Naive thymus-derived CD4-positive, alpha-beta T cell (primary cell): ENCODE measurements around the gene PXYLP1. TPM values are rescaled to one million over a fixed set of nuclear protein-coding genes. Genes with fewer than 3 reads are reported as not detected.

ENCODE experiments used
- ATAC-seq: fragments of 150-1000 bp; cut with Tn5 transposase; 2 replicates; pipeline ENCODE4 v1.10.0; 2021; ENCODE audit warnings: mild to moderate bottlenecking, moderate library complexity
- CTCF ChIA-PET: fragments of 350-600 bp; sonication (Branson Sonifier 250); formaldehyde crosslinking; loops from one replicate; lab custom pipeline; 2021; ENCODE audit warnings: antibody characterized with exemption; lab: Charles Lee
- POLR2A ChIA-PET: fragments of 350-600 bp; sonication (Branson Sonifier 250); formaldehyde crosslinking; loops from one replicate; lab custom pipeline; 2021; ENCODE audit warnings: antibody characterized with exemption, inconsistent platforms; lab: Charles Lee
- DNase-seq, 9 donors: peaks; one replicate each; pipeline versions ENCODE4 v3.0.0 to v3.0.0-alpha.2; 2020 to 2022; ENCODE audit warnings: mixed read lengths in 1 of 9
- H3K27ac ChIP-seq: one replicate; pipeline ENCODE4 v1.7.0; 2013; ENCODE audit warnings: mild to moderate bottlenecking, low read depth, low read length, moderate library complexity
- H3K27me3 ChIP-seq, 2 donors: one replicate each; pipeline ENCODE4 v1.7.0; 2013; ENCODE audit warnings: low read length in 2 of 2, mild to moderate bottlenecking in 2 of 2, moderate library complexity in 2 of 2; ENCODE audit not compliant: control insufficient read depth in 2 of 2, insufficient read depth in 2 of 2
- H3K36me3 ChIP-seq, 3 experiments: 1 replicate in 2 of 3; 2 replicates in 1 of 3; pipeline ENCODE4 v1.7.0; 2013; ENCODE audit warnings: low read length in 3 of 3, mild to moderate bottlenecking in 3 of 3, moderate library complexity in 1 of 3; ENCODE audit not compliant: insufficient read depth in 3 of 3, control insufficient read depth in 2 of 3
- H3K4me1 ChIP-seq, 2 donors: one replicate each; pipeline ENCODE4 v1.7.0; 2013; ENCODE audit warnings: low read length in 2 of 2, mild to moderate bottlenecking in 2 of 2, moderate library complexity in 1 of 2; ENCODE audit not compliant: control insufficient read depth in 2 of 2, insufficient read depth in 2 of 2
- H3K4me3 ChIP-seq: 2 replicates; pipeline ENCODE4 v1.7.0; 2013; ENCODE audit warnings: mild to moderate bottlenecking, low read length
- H3K9me3 ChIP-seq, 3 experiments: 1 replicate in 2 of 3; 2 replicates in 1 of 3; pipeline ENCODE4 v1.7.0; 2013; ENCODE audit warnings: low read length in 3 of 3; ENCODE audit not compliant: control insufficient read depth in 2 of 3
- H3K27ac Mint-ChIP-seq, 9 donors: one replicate each; pipeline ENCODE4 v1.8.0; 2020 to 2022; ENCODE audit warnings: mixed read lengths in 9 of 9, mild to moderate bottlenecking in 8 of 9, moderate library complexity in 5 of 9, inconsistent platforms in 2 of 9
- H3K27me3 Mint-ChIP-seq, 5 donors: one replicate each; pipeline ENCODE4 v1.8.0; 2021 to 2022; ENCODE audit warnings: mixed read lengths in 5 of 5, mild to moderate bottlenecking in 1 of 5
- H3K36me3 Mint-ChIP-seq, 5 donors: one replicate each; pipeline ENCODE4 v1.8.0; 2020 to 2022; ENCODE audit warnings: mixed read lengths in 5 of 5, mild to moderate bottlenecking in 3 of 5, inconsistent platforms in 1 of 5
- H3K4me1 Mint-ChIP-seq, 7 donors: one replicate each; pipeline ENCODE4 v1.8.0; 2020 to 2022; ENCODE audit warnings: mixed read lengths in 7 of 7, mild to moderate bottlenecking in 3 of 7, inconsistent platforms in 1 of 7
- H3K4me3 Mint-ChIP-seq, 10 donors: one replicate each; pipeline ENCODE4 v1.8.0; 2020 to 2022; ENCODE audit warnings: mild to moderate bottlenecking in 10 of 10, mixed read lengths in 10 of 10, moderate library complexity in 6 of 10, inconsistent platforms in 2 of 10
- H3K9me3 Mint-ChIP-seq, 11 donors: one replicate each; pipeline ENCODE4 v1.8.0; 2020 to 2022; ENCODE audit warnings: mixed read lengths in 11 of 11, mild to moderate bottlenecking in 4 of 11, inconsistent platforms in 1 of 11, moderate library complexity in 1 of 11
- intact Hi-C, 2 donors: fragments of 100-400 bp; cut with micrococcal nuclease; formaldehyde crosslinking; loops; one replicate each; pipeline ENCODE4 v1.15.1; 2023
- polyA plus RNA-seq, 2 donors: library from polyadenylated mRNA; unstranded; fragments of 300-500 nt; fragmentation: Illumina TruSeq; gene quantifications; one replicate each; pipeline ENCODE4 v1.2.3, GENCODE V29; 2021
- total RNA-seq, 6 experiments: library from RNA in 5 of 6; stranded (reverse) in 5 of 6; gene quantifications; 1 replicate in 5 of 6; 2 replicates in 1 of 6; pipeline ENCODE4 v1.2.3 and lab custom pipeline; 2021 to 2026

PXYLP1 gene
- total and polyA plus RNA-seq, 7 experiments from 2014 or later: 15.8 to 40.9 (median 23.2) TPM

DNA sequence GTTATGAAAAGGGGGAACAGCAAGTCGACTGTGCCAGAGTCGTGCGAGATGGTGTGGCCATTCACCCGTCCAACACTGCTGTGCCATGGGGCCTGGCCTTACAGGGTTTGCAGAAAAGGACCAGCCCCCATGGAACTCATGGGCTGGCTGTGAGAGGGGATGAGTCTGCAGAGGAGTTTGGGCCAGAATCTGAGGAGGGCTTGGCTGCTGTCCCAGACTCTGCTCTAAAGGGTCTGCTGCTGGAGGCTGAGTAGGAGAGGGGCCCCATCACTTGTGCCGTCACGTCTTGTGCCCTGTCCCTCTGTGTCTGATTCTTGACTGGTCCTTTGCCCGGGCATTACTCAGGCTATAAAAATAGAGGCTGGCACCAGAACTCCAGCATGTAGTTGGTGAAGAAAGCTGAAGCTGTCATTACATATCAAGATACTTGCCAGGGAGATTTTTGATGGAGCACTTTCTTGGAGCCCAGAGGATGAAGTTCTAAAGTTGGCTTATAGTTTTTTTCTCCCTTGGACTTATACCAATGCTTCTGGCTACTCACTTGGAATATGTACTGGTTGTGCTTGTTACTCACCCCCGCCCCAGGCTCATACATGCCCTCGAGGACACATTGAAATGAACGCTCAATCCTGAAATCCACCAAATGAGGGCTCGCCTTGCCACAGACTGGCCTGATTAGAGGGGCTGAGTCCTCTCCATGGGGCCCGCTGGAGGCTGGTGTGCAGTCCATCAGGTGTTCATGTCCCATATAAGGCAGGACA is 10.2 kb downstream of the PXYLP1 start:
- no peak for ATAC-seq
- Histone ChIP-seq H3K4me1 (peaks cover 11 to 49% of the 10 kb centered on the region in 2 donors), H3K9me3 (no peaks in the 10 kb centered on the region), H3K27me3 (no peaks in the 10 kb centered on the region), H3K4me3 (no peak overlapping the region), H3K36me3 (no peaks in the 10 kb centered on the region), H3K27ac (peak overlapping the region; percentile 62)
- Mint-ChIP-seq H3K4me1 (peaks cover 33 to 94% (median 70%) of the 10 kb centered on the region in 7 donors), H3K27me3 (no peaks in the 10 kb centered on the region), H3K4me3 (peak overlapping the region in 1 of 10 donors; percentile 53), H3K36me3 (peaks cover 0 to 33% (median 0%) of the 10 kb centered on the region in 5 donors), H3K9me3 (no peaks in the 10 kb centered on the region), H3K27ac (peak overlapping the region; percentile 9 to 92 (median 68))
- ChIA-PET POLR2A (interaction anchor here (1.2 to 31.2 kb wide), 3 partner anchors 9 to 25 kb away, joined by 6 to 516 read pairs (median 57); partner anchors contain the start of gene PXYLP1), CTCF (interaction anchor here (1.0 to 3.4 kb wide), 3 partner anchors 10 to 61 kb away, joined by 3 to 15 read pairs (median 4); partner anchors contain the start of gene PXYLP1)
- DNase-seq: no peak
- intact Hi-C loops: loop anchor here in 1 of 2 donors (2.0 kb wide), 1 partner anchor 15 kb away; no protein-coding TSS in a partner anchor

GRCh38 chr3:141242377-141243092 is 10.9 kb downstream of the PXYLP1 start:
- Mint-ChIP-seq H3K4me1 (peaks cover 29 to 90% (median 62%) of the 10 kb centered on the region in 7 donors), H3K27me3 (no peaks in the 10 kb centered on the region), H3K9me3 (no peaks in the 10 kb centered on the region), H3K27ac (peak overlapping the region in 8 of 9 donors; percentile 71 to 89 (median 86)), H3K36me3 (peaks cover 0 to 30% (median 0%) of the 10 kb centered on the region in 5 donors), H3K4me3 (peak overlapping the region in 9 of 10 donors; percentile 55 to 83 (median 65))
- DNase-seq (no peak), ATAC-seq (no peak)
- peaks cover 10 to 41% of the 10 kb centered on the region in 2 donors for H3K4me1 ChIP-seq
- ChIA-PET POLR2A (interaction anchor here (0.5 to 31.2 kb wide), 5 partner anchors 9 to 91 kb away, joined by 4 to 516 read pairs (median 6); partner anchors contain the start of gene PXYLP1), CTCF (interaction anchor here (1.0 to 3.4 kb wide), 4 partner anchors 10 to 60 kb away, joined by 3 to 15 read pairs (median 4); partner anchors contain the start of gene PXYLP1)
- peak overlapping the region; percentile 62 for H3K27ac ChIP-seq
- intact Hi-C loops: loop anchor here (1.0 to 2.0 kb wide), 5 partner anchors 10 to 25 kb away; partner anchors contain the start of gene PXYLP1 (in 1 of the 2)
- H3K4me3 ChIP-seq: peak overlapping the region; percentile 15
- H3K9me3 ChIP-seq: no peaks in the 10 kb centered on the region
- H3K27me3 ChIP-seq: no peaks in the 10 kb centered on the region
- no peaks in the 10 kb centered on the region for H3K36me3 ChIP-seq

- Mint-ChIP-seq H3K27me3 (no peaks in the 10 kb centered on the region), H3K36me3 (peaks cover 0 to 26% (median 0%) of the 10 kb centered on the region in 5 donors), H3K4me3 (peak overlapping the region; percentile 55 to 83 (median 65)), H3K9me3 (no peaks in the 10 kb centered on the region), H3K4me1 (peaks cover 25 to 85% (median 55%) of the 10 kb centered on the region in 7 donors), H3K27ac (peak overlapping the region; percentile 42 to 89 (median 86))
- Histone ChIP-seq H3K27ac (peak overlapping the region; percentile 62), H3K36me3 (no peaks in the 10 kb centered on the region), H3K9me3 (no peaks in the 10 kb centered on the region), H3K4me1 (peaks cover 6 to 34% of the 10 kb centered on the region in 2 donors), H3K27me3 (no peaks in the 10 kb centered on the region), H3K4me3 (peak overlapping the region; percentile 15)
- ATAC-seq (peak; percentile 94), DNase-seq (peak in 8 of 9 donors; percentile 54 to 79 (median 66))
- ChIA-PET CTCF (interaction anchor here (1.0 to 3.4 kb wide), 3 partner anchors 10 to 59 kb away, joined by 3 to 15 read pairs (median 3); partner anchors contain the start of gene PXYLP1), POLR2A (interaction anchor here (1.1 to 31.2 kb wide), 5 partner anchors 8 to 300 kb away, joined by 4 to 516 read pairs (median 6); partner anchors contain the start of gene PXYLP1)
- intact Hi-C loops: loop anchor here (1.0 to 2.0 kb wide), 5 partner anchors 11 to 24 kb away; partner anchors contain the start of gene PXYLP1 (in 1 of the 2)
Observed at GRCh38 chr3:141243271-141243707, 11.7 kb downstream of the PXYLP1 start.

GRCh38 chr3:141246224-141246957 is 14.8 kb downstream of the PXYLP1 start:
- DNase-seq (no peak), ATAC-seq (no peak)
- H3K4me1 ChIP-seq: peaks cover 6 to 21% of the 10 kb centered on the region in 2 donors
- ChIA-PET POLR2A (interaction anchor here (0.6 to 31.2 kb wide), 5 partner anchors 8 to 359 kb away, joined by 4 to 516 read pairs (median 6); partner anchors contain the start of gene PXYLP1), CTCF (interaction anchor here (1.0 to 2.1 kb wide), 5 partner anchors 9 to 21 kb away, joined by 3 to 19 read pairs (median 4); partner anchors contain the start of gene PXYLP1)
- no peak overlapping the region for H3K4me3 ChIP-seq
- no peaks in the 10 kb centered on the region for H3K9me3 Mint-ChIP-seq
- H3K27me3 Mint-ChIP-seq: no peaks in the 10 kb centered on the region
- no peak overlapping the region for H3K27ac ChIP-seq
- no peaks in the 10 kb centered on the region for H3K9me3 ChIP-seq
- H3K27ac Mint-ChIP-seq: peak overlapping the region in 2 of 9 donors; percentile 29 to 38
- no peak overlapping the region for H3K4me3 Mint-ChIP-seq
- H3K4me1 Mint-ChIP-seq: peaks cover 11 to 81% (median 39%) of the 10 kb centered on the region in 7 donors
- no peaks in the 10 kb centered on the region for H3K27me3 ChIP-seq
- intact Hi-C loops: no loop called here
- peaks cover 0 to 18% (median 4%) of the 10 kb centered on the region in 5 donors for H3K36me3 Mint-ChIP-seq
- H3K36me3 ChIP-seq: no peaks in the 10 kb centered on the region

GRCh38 chr3:141246958-141247301 is 15.3 kb downstream of the PXYLP1 start:
- no peak for DNase-seq
- Histone ChIP-seq H3K36me3 (no peaks in the 10 kb centered on the region), H3K9me3 (no peaks in the 10 kb centered on the region), H3K27ac (no peak overlapping the region), H3K4me1 (peaks cover 6 to 21% of the 10 kb centered on the region in 2 donors), H3K27me3 (no peaks in the 10 kb centered on the region), H3K4me3 (no peak overlapping the region)
- ATAC-seq: no peak
- CTCF ChIA-PET: interaction anchor here (1.0 to 1.7 kb wide), 3 partner anchors 8 to 20 kb away, joined by 3 to 5 read pairs (median 4); no protein-coding TSS in a partner anchor
- H3K9me3 Mint-ChIP-seq: no peaks in the 10 kb centered on the region
- POLR2A ChIA-PET: interaction anchor here (0.7 to 31.2 kb wide), 3 partner anchors 9 to 20 kb away, joined by 4 to 516 read pairs (median 6); no protein-coding TSS in a partner anchor
- intact Hi-C loops: no loop called here
- no peak overlapping the region for H3K4me3 Mint-ChIP-seq
- H3K27me3 Mint-ChIP-seq: no peaks in the 10 kb centered on the region
- H3K27ac Mint-ChIP-seq: no peak overlapping the region
- H3K4me1 Mint-ChIP-seq: peaks cover 8 to 81% (median 37%) of the 10 kb centered on the region in 7 donors
- H3K36me3 Mint-ChIP-seq: peaks cover 0 to 21% (median 4%) of the 10 kb centered on the region in 5 donors
